Activated gamma-delta T cell treated with Interleukin-2 at 50 U/mL for 16 hours (primary cell): ENCODE results near the gene PPP1R12B.
"Not testable (repeated sequence)": the region's sequence is repeated elsewhere in the genome, so short reads cannot be mapped to it uniquely, and the experiment has no call there.

Source experiments
- DNase-seq: peaks from one replicate; pipeline ENCODE4 v3.0.0-alpha.2; 2020

Gene PPP1R12B

DNA sequence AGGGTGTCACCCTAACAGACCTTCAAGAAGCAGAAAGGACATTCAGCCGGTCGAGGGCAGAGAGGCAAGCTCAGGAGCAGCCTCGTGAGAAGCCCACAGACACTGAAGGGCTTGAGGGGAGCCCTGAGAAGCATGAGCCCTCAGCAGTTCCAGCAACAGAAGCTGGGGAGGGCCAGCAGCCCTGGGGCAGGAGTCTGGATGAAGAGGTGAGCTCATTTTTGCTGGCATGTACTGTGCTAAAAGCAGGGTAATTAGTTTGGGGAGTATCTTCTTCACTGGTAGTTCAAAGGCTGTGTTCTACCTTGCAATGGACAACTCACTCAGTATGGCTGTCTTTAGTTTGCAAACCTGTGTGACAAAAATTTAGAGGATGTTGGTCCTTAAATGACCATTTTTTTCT is 144.6 kb downstream of the PPP1R12B start:
- not testable (repeated sequence) for DNase-seq

DNA sequence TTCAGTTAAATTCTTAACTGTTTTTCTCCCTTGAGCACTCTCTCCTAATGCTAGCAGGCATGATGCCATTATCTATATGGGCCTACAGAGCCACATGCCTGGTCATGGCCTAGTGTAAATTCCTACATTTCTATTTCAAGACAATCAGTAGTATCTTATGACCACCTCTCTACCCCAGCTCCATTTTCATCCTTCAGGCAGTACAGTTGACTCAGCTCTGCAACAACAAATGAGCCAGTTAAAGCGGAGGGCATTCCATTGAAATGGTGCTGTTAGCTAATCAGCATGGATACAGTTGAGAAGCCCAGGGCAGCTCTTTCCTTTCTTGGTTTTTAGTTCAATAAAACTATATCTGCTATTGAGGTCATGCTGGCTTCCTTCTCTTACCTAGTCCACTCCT is 150.0 kb downstream of the PPP1R12B start:
- no peak for DNase-seq

DNA sequence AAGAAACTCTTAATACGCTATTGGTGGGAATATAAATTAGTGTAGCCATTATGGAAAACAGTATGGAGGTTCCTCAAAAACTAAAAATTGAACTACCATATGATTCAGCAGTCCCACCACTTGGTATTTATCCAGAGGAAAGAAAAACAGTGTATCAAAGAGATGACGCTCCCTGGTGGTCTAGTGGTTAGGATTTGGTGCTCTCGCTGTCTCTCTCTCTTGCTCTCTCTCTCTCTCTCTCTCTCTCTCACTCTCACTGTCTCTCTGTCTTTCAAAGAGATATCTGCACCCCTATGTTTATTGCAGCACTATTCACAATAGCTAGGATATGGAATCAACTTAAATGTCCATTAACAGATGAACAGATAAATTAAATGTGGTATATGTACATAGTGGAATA is 151.5 kb downstream of the PPP1R12B start:
- not testable (repeated sequence) for DNase-seq

DNA sequence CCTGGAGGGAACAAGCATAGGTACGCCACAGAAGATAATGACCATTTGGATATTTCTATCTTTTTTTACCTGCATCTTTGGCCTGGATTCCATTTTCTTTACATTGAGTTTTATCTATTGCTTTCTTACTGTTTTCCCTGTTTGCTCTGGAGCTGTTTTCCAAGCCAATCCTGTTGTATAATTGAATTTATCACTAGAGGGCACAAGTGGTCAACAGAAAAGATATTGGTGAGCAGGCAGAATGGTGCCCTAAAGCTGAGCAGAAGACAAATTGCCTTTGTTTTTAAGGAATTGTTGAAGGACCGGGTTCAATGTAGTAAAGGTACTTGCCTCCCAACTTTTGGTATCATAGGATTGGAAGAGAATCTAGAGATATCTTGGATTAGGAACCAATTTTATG is 152.8 kb downstream of the PPP1R12B start:
- DNase-seq = no peak

DNA sequence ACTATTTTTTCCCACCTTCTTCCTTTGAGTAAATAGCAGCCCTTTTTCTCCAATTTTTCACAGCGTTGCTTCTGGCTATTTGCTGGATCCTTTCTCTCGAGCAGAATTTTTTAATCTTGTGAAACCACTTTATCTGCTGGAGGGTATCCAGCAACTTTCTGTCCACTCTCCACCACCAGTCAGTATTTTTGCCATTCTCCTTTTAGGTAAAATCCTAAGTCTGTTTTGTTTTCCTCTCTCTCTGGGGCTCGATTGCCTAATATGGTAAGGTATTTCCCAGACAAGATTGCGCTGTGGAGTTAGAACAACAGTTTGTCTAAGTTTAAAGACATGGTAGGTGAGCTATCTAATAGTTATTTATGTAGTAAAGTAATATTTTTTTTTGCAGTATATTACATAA is 156.9 kb downstream of the PPP1R12B start:
- no peak for DNase-seq

DNA sequence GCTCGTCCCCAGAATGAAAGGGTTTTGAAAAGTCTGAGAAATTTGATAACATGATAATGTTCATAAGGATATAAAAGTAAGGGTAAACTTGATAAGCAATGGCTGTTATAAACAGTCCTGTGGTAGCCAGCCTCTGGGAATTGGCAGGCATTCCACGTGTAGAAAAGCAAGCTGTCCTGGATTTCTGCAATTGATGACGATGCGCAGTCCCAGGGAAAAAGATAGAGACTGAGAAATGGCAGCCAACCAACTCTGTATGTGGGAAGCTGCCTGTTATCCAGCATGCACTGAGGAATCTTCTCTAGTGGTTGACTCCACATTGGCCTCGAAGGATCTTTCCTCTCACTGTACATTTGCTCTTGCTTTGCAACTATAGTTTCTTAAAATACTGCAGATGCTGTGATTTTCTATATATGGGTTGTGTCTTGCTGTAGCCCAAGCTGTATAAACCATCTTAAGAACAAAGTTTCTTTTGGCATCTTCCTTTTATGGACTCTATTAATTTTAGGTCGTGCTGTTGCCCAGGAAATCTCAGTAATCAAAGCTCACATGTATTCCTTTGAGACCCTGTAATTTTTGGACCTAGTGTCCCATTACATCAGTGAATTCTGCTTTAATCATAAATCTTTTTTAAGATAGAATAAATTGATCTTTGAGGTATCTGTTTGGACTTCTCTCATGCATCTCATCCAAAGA is 157.5 kb downstream of the PPP1R12B start:
- DNase-seq = not testable (repeated sequence)

DNA sequence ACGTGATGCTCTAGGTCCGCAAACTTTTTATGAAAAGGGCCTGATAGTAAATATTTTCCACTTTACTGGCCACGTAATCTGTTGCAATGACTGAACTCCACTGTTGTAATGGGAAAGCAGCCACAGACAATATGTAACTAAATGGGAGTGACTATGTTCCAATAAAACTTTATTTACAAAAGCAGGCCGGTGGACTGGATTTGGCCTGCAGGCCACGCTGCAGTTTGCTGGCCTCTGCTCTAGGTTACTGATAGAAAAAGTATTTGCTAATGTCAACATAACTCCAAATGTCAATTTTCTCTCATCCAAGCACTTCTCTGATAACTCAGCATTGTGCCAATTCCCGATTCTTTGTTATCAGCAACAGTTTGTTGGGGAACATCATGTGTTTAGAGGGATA is 160.4 kb downstream of the PPP1R12B start:
- DNase-seq = not testable (repeated sequence)

DNA sequence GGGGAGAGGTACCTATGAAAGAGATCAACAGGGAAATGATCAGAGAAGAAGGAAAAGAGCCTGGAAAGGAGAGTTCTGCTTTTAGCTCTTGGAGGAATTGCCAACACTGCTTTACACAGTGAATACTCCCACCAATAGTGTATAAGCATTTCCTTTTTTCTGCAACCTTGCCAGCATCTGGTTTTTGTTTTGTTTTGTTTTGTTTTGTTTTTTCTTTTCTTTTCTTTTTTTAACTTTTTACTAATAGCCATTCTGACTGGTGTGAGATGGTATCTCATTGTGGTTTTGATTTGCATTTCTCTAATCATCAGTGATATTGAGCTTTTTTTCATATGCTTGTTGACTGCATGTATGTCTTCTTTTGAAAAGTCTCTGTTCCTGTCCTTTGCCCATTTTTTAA is 165.4 kb downstream of the PPP1R12B start:
- not testable (repeated sequence) for DNase-seq

DNA sequence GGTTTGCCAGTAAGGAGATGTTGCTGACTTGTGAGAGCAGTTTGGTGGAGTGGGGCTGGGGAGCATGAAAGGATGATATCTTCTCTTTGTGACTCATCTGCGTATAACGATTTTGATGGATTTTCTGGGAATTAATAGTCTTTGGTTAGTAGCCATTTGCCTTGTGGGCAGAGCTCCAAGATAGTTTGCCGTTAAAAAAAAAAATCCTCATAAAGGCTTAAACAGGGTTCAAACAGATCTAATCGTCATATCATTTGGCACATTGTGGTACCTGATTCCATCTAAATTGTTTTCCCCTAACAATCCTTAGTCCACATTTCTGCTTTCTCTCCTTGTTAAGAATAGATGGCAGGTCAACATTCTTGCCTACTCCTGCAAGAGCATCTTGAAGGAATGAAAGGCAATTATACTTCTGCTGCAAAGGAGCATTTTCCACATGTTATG is 168.0 kb downstream of the PPP1R12B start:
- DNase-seq = no peak

DNA sequence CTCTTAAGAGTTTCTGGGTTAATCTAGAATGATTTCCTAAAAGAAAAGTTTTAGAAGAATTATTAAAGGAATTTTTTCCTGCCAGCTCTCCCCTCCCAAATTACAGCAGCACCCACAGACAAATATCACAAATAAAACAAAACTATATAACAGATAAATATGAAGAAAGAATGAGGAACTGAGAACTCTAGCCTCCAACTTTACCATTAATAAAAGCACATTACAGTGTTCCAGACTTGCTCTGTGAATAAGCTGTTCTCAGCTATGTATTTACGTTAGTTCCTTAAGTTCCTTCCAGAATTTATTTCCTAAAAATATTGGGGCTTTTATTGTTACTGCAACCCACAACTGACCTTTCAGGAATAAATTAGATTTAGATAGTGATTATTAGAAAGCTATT is 168.6 kb downstream of the PPP1R12B start:
- DNase-seq = not testable (repeated sequence)

DNA sequence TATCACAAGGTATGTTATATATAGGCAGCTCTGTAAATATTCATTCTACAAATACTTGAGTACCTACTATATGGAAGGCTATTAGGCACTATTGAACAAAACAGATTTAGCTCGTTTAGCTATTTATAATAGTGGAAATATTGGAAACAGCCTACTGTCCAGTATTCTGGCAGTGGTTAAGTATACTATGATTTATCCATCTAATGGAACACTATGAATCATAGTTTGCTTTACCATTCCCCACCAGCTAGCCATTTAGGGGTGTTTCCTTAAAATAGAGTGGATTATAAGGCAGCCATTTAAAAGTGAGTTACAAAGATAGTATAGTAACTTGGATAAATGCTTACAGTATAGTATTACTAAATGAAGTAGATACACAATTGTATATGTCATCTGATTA is 169.7 kb downstream of the PPP1R12B start:
- not testable (repeated sequence) for DNase-seq

DNA sequence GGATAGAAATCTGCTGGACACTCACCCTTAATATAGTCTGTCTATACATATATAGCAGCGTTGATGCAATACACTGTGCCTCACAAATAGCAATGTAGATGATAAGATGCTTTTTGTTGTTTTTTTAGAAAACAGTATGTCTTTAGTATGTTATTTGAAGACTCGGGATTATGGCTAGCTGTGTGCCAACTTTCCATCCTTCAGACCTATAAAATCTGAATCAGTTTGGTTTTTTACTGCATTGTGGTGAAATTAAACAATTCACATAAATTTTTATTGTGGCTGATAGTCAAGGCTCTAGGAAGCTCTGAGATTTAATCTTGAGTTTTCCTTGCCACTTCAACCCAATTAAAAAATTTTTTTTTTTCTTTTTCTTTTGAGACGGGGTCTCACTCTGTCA is 170.4 kb downstream of the PPP1R12B start:
- not testable (repeated sequence) for DNase-seq

DNA sequence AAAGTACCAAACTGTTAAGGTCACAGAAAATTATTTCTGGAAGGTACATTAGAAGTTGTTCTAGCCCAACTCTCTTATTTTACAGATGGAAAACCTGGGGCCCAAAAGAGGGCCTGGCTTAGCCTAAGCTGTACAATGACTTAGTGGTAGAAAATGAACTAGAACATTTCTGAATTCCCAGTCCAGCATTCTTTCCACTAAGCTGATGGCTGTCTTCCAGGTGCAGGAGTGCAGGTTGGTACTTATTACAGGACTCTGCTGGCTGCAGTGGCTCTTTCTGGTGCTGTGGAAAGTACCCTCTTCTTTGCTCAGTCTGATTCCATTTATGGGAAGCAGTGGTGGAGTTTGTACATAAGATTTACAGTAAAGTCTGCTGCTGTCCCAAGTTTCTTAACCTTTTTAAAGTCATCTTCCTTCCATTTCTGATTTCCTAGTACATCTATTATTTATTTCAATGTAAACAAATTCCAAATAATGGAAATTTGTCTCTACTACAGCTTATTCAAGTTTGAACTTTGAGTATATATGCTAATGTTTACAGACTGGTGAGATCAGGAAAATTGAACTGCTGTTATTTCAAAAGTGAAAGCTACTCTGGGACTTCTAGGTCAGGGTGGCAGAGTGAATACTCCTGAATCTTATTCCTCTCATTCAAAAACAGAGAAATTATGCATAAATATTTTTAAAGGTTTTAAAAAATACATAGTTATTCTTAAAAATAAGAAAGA is 171.8 kb downstream of the PPP1R12B start:
- DNase-seq = not testable (repeated sequence)

DNA sequence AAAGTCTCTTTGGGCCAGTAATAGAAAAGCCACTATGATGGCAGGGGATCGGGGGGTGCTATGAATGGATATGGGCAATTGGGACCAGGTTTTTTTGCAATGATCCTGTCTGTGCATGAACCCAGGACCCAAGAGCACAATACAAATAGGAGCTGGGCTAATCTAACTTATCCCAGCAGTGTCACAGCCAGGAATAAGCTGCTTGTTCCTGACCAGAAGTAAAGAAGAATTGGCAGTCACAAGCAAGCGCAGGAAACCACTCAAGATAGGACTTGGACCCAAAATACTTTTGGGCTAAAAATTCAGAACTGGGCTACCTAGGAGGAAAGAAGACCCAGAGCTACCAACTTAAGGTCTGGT is 172.3 kb downstream of the PPP1R12B start:
- not testable (repeated sequence) for DNase-seq

DNA sequence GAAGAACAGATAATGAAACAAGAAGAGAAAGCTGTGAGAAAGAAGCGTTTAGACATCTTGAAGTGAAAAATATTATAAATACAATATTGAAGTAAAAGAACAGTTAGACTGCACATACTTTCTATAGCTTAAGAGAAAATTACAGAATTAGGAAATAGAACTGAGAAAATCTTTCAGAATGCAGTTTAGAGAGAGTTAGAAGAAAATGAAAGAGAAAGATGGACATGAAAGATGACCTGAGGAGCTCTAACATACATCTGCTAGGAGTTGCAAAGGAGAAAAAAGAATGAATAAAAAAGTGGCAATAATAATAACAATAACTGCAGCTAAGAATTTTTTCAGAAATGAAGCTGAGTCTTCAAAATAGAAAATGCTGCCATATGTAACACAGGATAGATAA is 173.0 kb downstream of the PPP1R12B start:
- DNase-seq = not testable (repeated sequence)

DNA sequence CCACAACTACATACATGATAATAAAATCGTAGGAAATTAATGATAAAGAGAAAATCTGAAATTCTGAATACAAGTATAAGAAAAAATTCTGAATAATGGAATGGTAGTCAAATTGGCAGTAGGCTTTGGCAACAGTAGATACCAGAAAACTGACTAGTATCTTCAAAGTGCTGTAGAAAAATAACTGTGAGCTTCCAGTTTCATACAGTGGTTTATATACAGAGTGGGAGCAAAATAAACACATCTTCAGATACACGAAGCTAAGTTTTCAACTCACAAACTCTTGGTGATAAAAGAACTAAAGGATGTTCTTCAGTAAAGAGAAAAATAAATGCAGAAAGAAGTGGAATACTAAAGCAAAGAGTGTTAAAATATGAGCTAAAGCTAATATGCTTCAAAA is 173.4 kb downstream of the PPP1R12B start:
- DNase-seq = no peak

DNA sequence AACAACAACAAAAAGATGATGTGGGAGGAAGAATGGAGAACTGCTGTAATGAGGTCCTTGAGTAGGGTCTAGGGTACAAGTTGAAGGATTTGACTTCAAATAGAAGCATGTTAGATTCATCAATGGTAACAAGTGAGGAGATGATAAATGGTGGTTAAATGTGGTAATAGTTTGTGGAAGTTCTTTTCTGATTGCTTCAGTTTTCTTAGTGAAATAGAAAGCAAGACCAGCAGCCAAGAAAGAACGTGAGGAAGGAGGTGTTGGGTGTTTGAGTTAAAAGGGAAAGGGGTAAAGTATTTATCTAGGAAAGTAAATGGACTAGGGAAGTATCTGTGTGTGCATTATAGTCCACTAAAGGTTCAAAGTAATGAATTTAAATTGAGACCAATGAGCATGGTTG is 177.6 kb downstream of the PPP1R12B start:
- not testable (repeated sequence) for DNase-seq

DNA sequence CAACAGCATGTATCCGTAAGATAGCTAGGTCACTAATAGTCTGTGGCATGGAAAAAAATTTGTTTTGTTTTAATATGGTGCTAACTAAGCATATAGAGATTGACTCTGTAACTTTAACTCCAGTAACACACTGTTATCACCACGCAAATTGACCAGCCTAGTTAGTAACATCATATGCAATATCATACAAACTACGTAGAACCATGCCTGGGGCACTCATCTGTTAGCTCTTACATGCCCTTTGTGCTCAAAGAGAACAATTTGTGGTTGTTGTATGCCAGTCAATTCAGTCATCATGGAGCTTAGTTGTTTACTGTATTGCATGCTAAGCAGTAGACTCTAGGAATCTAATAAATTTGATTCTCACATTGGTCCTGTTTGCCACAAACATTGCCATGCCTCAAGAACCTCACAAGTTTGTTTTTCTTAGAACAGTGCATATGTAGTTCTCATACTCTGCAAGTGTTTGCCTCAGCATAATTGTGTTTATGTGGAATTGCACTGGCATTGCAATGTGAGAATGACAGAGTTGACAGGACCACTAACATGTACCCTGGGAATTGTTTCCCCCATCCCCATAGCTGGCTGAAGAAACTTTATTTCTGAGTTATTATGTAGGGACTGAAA is 179.7 kb downstream of the PPP1R12B start:
- not testable (repeated sequence) for DNase-seq

DNA sequence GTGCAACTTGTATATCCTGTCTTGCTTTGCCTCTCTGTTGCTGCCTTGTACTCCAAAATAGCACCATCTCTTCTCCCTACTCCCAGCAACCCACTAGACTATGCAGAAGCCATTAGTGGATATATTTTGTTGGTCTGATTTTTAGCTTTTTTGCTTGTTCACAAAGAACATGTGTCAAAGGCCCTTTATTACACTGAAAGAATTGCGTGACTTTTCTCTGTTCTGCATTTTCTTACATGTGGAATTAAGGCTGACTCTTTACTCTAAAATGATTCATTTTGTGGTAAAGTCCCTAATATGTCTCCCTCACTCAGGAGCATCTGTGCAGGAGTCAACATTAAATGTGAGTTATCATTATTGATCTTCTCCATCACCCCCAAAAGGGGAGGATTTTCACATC is 182.2 kb downstream of the PPP1R12B start:
- DNase-seq = not testable (repeated sequence)

DNA sequence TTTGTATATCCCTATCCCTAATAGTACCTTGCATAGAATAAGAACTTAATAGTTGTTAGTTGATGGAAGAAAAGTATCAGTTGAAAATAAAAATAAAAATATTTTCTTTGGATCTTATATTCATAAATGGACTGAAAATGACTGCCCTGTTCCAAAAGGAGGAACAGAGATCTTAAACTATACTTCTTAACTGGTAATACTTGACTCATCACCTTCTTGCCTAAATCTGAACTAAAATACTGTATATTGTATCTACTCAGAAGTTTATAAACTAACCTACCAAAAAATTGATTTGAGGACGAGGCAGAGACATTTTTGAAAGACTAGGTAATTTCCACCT is 182.9 kb downstream of the PPP1R12B start:
- no peak for DNase-seq

DNA sequence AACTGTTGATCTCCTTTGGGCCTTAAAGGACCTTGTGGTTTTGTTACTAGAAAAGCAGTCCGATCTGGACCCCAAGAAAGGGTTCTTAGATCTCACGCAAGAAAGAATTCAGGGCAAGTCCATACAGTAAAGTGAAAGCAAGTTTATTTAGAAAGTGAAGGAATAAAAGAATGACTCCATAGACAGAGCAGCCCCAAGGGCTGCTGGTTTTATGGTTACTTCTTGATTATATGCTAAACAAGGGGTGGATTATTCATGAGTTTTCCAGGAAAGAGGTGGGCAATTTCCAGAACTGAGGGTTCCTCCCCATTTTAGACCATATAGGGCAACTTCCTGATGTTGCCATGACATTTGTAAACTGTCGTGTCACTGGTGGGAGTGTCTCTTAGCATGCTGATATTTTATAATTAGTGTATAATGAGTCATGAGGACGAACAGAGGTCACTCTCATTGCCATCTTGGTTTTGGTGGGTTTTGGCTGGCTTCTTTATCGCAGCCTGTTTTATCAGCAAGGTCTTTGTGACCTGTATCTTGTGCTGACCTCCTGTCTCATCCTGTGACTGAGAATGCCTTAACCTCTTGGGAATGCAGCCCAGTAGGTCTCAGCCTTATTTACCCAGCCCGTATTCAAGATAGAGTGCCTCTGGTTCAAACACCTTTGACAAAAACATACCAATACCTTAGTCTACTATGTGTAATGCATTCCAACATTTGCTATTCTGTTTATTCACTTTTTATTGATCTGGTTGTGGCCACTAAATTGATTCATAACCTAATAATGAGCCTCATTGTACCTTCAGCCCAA is 183.5 kb downstream of the PPP1R12B start:
- DNase-seq = not testable (repeated sequence)

DNA sequence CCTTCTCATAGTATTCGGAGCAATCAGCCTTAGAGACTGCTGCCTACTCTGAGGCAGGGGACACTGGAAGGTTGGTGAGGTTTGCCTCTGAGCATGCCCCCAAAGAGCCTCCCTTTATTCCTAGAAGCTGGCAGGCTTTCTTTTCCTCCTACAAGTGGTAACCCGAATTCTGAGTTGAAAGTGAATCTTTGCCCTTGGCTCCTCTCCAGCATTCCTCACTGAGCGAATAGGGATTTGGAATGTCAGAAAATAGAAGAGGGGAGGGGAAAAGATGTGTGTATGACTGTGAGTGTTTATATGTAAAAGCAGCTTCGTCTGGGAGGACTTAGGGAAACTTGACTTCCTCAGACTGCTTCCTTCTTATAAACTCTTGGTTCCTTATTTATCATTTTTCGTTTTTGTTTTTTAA is 190.7 kb downstream of the PPP1R12B start:
- DNase-seq = not testable (repeated sequence)

DNA sequence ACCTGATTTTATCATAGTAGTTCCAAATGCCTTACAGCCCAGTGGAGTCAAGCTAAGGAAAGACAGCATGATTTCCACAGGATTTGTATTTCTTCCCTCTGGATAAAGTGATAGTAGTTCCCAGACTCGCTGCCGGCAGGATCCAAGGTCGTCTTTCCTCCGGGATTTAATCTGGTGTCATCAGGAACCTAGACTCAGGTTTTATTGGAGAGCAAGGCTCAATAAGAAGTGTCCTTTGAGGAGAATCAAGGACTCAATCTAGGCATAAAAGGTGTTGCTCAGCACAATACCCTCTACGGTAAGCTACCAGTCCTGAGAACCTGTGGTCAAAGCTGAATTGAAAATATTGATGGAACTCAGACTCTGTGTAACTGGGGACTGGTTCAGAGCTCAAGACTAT is 191.1 kb downstream of the PPP1R12B start:
- not testable (repeated sequence) for DNase-seq
